ENCODE data around the gene DMRTA1. TPM values are rescaled to one million over a fixed set of nuclear protein-coding genes. Genes with fewer than 3 reads are reported as not detected.

Gene DMRTA1
- total and polyA plus RNA-seq, 4 donors = 1.4 to 11.6 (median 4.5) TPM

DNA sequence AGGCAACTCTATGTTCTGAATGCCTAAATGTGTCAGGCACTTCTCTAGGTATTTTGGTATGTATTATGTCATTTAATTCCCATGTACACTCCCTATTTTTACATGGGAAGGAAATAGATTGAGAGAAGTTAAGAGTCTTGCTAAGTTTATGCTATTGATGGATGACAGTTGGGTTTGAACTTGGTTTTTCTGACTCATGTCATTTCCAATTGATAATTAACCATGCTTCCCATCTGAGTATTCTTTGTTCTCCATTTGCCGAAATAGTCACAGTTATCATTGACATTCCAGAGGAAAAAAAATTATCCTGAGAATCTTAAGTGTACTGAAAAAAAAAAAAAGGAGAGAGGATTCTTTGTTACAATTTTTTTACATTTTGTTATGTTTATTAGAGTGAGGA, 23.1 kb upstream of the DMRTA1 start:
- no peaks in the 10 kb centered on the region for H3K36me3 ChIP-seq (ENCODE audit: control insufficient read depth in 4 of 4, insufficient read depth in 3 of 4, low read depth in 1 of 4, low read length in 3 of 4)
- no peak overlapping the region for H3K27ac ChIP-seq (ENCODE audit: low read depth in 1 of 2, low read length in 2 of 2)
- 90% methylated on average over 1 of the region's 1 CpG for WGBS
- DNase-seq (ENCODE audit: low spot score) = no peak
- no peaks in the 10 kb centered on the region for H3K9me3 ChIP-seq (ENCODE audit: control insufficient read depth in 4 of 4, low read length in 3 of 4)
- H3K9ac ChIP-seq (ENCODE audit: low read depth in 1 of 2, low read length in 2 of 2) = no peak overlapping the region
- TF ChIP-seq SP1 (IDR thresholded peaks at IDR 0.05) (no peak), REST (IDR thresholded peaks at IDR 0.05) (no peak), MAX (IDR thresholded peaks at IDR 0.05) (no peak), JUND (IDR thresholded peaks at IDR 0.05) (no peak), ATF3 (IDR thresholded peaks at IDR 0.05) (no peak), FOXA2 (IDR thresholded peaks at IDR 0.05) (no peak), ZBTB33 (IDR thresholded peaks at IDR 0.05) (no peak), HNF4G (IDR thresholded peaks at IDR 0.05) (no peak)
- TF ChIP-seq, protein P1, sequence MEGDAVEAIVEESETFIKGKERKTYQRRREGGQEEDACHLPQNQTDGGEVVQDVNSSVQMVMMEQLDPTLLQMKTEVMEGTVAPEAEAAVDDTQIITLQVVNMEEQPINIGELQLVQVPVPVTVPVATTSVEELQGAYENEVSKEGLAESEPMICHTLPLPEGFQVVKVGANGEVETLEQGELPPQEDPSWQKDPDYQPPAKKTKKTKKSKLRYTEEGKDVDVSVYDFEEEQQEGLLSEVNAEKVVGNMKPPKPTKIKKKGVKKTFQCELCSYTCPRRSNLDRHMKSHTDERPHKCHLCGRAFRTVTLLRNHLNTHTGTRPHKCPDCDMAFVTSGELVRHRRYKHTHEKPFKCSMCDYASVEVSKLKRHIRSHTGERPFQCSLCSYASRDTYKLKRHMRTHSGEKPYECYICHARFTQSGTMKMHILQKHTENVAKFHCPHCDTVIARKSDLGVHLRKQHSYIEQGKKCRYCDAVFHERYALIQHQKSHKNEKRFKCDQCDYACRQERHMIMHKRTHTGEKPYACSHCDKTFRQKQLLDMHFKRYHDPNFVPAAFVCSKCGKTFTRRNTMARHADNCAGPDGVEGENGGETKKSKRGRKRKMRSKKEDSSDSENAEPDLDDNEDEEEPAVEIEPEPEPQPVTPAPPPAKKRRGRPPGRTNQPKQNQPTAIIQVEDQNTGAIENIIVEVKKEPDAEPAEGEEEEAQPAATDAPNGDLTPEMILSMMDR (IDR thresholded peaks at IDR 0.05; ENCODE audit: low read depth, low read length, missing input control) = no peak
- H3K27me3 ChIP-seq (ENCODE audit: control insufficient read depth in 4 of 4, insufficient read depth in 4 of 4, low read length in 3 of 4) = no peaks in the 10 kb centered on the region
- no peak overlapping the region for H3K4me3 ChIP-seq (ENCODE audit: low read depth in 1 of 3, low read length in 3 of 3)
- H3K4me1 ChIP-seq (ENCODE audit: control insufficient read depth in 4 of 4, insufficient read depth in 4 of 4, low read length in 3 of 4) = peaks cover 0 to 7% (median 4%) of the 10 kb centered on the region in 4 donors

DNA sequence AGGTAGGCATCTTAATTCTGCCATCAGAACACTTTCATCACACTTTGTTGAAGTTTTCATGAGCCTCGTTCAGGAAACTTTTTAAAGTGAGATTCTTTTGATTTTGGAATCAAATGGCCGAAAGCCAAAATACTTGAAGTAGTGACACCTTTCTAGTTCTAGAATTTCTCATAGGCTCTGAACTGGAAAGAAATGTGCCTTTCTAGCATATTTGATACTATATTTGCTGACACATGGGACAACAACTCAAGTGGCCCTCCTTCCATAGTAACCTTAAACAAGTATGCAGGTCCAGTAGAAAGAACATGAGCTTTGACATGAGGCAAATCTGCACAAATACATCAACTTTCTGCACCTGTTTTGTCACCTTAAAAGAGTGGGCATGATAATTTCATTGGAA, 22.0 kb upstream of the DMRTA1 start:
- Histone ChIP-seq H3K27me3 (ENCODE audit: control insufficient read depth in 4 of 4, insufficient read depth in 4 of 4, low read length in 3 of 4) (no peaks in the 10 kb centered on the region), H3K9ac (ENCODE audit: low read depth in 1 of 2, low read length in 2 of 2) (no peak overlapping the region), H3K27ac (ENCODE audit: low read depth in 1 of 2, low read length in 2 of 2) (no peak overlapping the region), H3K9me3 (ENCODE audit: control insufficient read depth in 4 of 4, low read length in 3 of 4) (no peaks in the 10 kb centered on the region), H3K36me3 (ENCODE audit: control insufficient read depth in 4 of 4, insufficient read depth in 3 of 4, low read depth in 1 of 4, low read length in 3 of 4) (no peaks in the 10 kb centered on the region), H3K4me3 (ENCODE audit: low read depth in 1 of 3, low read length in 3 of 3) (no peak overlapping the region), H3K4me1 (ENCODE audit: control insufficient read depth in 4 of 4, insufficient read depth in 4 of 4, low read length in 3 of 4) (peaks cover 0 to 7% (median 4%) of the 10 kb centered on the region in 4 donors)
- TF ChIP-seq HNF4A (conservative IDR thresholded peaks at IDR 0.05) = no peak
- no peak for TF ChIP-seq REST (IDR thresholded peaks at IDR 0.05)
- 91% methylated on average over 2 of the region's 2 CpGs for WGBS
- no peak for DNase-seq (ENCODE audit: low spot score)
